GM21423 (cell line): ENCODE data around the gene ZNF83.

Experiments used
- ATAC-seq: cut with Tn5 transposase; IDR thresholded peaks from one replicate; pipeline ENCODE4 v1.9.1; 2021; ENCODE audit warnings: mild to moderate bottlenecking, moderate library complexity; ENCODE audit not compliant: unreplicated experiment

The ZNF83 gene

GRCh38 chr19:52570000-52570861 lies 67.9 kb downstream of the ZNF83 start, which contains the start of gene ZNF701:
Gene ZNF701, plus strand, starts transcription at chr19:52570287. Its CDS starts 3,861 bp downstream, at chr19:52574148.
- peak; percentile 94 for ATAC-seq

- ATAC-seq, result peak; percentile 5
These were observed 68.5 kb downstream of the ZNF83 start for GRCh38 chr19:52569638-52569999.

GRCh38 chr19:52567921-52568320 lies 70.2 kb downstream of the ZNF83 start:
- ATAC-seq, result no peak

- ATAC-seq, result no peak
These were observed 71.6 kb downstream of the ZNF83 start for GRCh38 chr19:52566588-52566987.

GRCh38 chr19:52566121-52566520 lies 72.0 kb downstream of the ZNF83 start:
- no peak for ATAC-seq
